ENCODE results near the gene TUBB3.
"Not testable (repeated sequence)": the region's sequence is repeated elsewhere in the genome, so short reads cannot be mapped to it uniquely, and the experiment has no call there.

The TUBB3 gene

DNA sequence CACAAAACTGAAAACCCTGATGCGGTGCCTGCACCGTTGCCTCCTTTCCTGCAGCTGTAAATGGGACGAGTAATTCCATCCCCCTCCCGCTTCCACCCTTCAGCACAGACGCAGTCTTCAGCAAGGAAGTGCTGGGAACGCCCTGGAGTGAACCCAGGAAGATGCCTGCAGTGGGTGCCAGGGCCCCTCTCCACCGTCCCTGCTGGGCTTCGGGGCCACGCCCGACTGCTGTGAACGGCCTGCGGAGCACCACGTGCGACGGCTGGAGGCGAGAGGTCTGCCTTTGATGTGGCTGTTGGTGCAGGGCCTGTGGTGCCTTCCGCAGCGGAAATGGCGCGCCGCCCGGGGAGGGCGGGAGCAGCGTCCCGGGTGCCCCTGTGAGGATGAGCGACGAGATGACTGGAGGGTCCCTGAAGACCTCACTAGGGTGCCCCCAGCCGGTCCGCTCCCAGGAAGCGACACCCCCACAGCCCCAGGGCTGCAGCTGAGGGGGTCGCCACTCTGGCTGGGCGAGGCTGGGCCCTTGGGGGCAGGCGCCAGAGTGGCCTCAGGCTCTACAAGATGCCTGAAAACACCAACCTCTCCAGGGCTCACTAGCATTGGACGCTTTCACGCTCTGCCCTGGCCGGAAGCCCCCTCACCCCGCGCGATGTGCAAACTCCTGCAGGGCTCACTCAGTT, 5.2 kb upstream of the TUBB3 start:
- in situ Hi-C loops (cut with MboI; ENCODE audit: low sequenced_read_pairs) = no loop called here

DNA sequence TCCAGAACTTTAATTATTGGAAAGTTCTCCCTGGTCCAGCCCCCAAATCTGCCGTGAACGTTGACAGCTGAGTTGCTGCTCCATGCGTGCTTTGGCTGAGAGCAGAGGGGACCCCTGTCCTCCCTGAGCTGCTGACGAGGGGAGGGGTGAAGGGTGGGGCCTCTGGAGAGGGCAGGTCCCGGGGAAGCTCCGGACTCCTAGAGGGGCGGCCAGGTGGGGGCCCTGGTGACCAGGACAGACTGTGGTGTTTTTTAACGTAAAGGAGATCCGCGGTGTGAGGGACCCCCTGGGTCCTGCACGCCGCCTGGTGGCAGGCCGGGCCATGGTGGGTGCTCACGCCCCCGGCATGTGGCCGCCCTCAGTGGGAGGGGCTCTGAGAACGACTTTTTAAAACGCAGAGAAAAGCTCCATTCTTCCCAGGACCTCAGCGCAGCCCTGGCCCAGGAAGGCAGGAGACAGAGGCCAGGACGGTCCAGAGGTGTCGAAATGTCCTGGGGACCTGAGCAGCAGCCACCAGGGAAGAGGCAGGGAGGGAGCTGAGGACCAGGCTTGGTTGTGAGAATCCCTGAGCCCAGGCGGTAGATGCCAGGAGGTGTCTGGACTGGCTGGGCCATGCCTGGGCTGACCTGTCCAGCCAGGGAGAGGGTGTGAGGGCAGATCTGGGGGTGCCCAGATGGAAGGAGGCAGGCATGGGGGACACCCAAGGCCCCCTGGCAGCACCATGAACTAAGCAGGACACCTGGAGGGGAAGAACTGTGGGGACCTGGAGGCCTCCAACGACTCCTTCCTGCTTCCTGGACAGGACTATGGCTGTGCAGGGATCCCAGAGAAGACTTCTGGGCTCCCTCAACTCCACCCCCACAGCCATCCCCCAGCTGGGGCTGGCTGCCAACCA, 4.4 kb upstream of the TUBB3 start, which contains the start of gene MC1R:
MC1R (plus strand) TSS at position 410 of the 895 bp plus-strand sequence; CDS start at position 807, 397 bp downstream.
- in situ Hi-C loops (cut with MboI; ENCODE audit: low sequenced_read_pairs) = no loop called here

DNA sequence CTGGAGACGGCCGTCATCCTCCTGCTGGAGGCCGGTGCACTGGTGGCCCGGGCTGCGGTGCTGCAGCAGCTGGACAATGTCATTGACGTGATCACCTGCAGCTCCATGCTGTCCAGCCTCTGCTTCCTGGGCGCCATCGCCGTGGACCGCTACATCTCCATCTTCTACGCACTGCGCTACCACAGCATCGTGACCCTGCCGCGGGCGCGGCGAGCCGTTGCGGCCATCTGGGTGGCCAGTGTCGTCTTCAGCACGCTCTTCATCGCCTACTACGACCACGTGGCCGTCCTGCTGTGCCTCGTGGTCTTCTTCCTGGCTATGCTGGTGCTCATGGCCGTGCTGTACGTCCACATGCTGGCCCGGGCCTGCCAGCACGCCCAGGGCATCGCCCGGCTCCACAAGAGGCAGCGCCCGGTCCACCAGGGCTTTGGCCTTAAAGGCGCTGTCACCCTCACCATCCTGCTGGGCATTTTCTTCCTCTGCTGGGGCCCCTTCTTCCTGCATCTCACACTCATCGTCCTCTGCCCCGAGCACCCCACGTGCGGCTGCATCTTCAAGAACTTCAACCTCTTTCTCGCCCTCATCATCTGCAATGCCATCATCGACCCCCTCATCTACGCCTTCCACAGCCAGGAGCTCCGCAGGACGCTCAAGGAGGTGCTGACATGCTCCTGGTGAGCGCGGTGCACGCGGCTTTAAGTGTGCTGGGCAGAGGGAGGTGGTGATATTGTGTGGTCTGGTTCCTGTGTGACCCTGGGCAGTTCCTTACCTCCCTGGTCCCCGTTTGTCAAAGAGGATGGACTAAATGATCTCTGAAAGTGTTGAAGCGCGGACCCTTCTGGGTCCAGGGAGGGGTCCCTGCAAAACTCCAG, 3.4 kb upstream of the TUBB3 start:
- in situ Hi-C loops (cut with MboI; ENCODE audit: low sequenced_read_pairs) = no loop called here

DNA sequence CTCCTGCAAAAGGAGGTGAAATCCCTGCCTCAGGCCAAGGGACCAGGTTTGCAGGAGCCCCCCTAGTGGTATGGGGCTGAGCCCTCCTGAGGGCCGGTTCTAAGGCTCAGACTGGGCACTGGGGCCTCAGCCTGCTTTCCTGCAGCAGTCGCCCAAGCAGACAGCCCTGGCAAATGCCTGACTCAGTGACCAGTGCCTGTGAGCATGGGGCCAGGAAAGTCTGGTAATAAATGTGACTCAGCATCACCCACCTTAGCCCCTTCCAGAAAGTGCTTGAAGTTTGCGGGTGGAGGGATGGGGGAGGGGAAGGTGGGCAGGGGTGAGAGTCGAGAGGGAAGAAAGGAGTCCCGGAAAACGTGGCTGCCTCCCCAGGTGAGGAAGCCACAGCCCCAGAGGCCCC, 2.4 kb upstream of the TUBB3 start:
- in situ Hi-C loops (cut with MboI; ENCODE audit: low sequenced_read_pairs) = no loop called here

DNA sequence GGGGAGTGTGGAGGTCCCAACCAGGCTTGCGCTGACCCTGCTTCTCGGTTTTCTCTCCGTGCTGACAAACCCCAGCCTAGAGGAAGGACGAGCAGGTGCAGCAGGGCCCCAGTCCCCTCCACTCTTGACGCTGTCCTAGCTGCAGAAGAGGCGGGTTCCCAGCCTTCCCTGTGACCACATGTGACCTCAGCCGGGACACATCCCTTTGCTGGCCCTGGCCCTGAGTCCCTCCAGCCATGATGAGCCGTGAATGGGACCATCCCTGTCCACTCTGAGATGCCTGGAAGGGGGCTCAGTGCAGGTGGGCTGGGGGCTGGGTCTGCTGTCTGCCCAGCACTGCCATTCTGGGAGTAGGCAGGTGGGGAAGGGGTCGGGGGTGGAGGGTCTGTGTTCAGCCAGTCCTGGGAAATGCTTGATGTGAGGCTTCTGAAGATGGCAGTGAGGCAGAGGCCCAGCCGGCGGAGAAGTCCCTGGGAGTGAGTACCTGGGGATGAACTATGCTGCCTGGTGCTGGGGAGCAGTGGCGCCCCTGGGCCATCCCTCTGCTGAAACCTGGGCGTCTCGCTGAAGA, 1.9 kb upstream of the TUBB3 start:
- in situ Hi-C loops (cut with MboI; ENCODE audit: low sequenced_read_pairs) = no loop called here

DNA sequence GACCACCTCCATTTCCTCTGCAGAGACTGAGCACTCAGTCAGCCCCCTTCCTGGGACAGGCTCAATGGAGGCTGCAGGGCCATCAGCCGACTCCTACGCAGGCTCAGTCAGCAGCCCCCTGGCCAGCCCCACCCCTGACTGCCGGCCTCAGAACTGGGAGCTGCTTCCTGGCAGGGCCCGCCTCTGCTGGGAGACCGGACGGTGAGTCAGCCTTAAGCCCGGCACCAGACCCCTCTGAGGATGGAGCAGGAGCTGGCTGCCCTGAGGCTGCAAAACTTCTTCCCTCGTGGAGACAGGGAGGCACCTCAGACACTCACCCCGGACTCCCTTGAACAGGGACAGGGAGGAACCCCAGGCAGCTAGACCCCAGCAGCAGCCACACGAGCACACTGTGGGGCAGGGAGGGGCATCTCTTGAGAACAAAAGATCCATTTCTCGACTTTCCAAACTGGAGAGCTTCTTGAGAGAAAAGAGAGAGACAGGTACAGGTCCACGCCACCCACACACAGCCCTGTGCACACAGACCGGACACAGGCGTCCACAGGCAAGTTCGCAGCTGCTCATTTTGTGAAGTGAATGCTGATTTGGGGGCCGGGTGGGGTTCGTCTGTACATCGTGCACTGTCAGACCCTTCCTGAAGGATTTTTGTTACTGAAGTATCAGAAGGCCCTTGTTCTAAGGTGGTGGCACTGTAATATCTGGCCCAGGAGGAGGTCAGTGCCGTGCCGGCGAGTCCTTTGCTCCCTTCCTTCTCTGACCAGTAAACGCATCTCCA, 1.3 kb upstream of the TUBB3 start:
- in situ Hi-C loops (cut with MboI; ENCODE audit: low sequenced_read_pairs) = no loop called here

DNA sequence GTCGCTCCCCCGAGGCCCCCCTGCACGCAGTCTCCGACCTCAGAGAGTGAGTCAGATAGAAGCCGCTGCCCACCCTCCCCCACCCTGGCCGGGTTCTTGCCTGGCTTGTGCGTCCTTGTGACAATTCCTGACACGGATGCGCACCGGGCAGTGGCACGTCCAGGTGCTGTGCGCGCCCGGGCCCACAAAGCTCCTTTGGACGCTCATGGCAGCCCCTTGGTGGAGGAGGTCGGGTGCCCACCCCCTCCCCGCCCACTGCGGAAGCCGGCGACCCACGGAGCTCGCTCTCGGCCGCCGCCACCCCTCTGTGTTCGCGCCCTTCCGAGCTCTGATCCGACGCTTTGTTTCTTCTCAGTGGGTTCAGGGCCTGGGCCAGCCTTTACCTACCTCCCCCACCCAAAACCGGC, 662 bp upstream of the TUBB3 start:
- in situ Hi-C loops (cut with MboI; ENCODE audit: low sequenced_read_pairs) = no loop called here

DNA sequence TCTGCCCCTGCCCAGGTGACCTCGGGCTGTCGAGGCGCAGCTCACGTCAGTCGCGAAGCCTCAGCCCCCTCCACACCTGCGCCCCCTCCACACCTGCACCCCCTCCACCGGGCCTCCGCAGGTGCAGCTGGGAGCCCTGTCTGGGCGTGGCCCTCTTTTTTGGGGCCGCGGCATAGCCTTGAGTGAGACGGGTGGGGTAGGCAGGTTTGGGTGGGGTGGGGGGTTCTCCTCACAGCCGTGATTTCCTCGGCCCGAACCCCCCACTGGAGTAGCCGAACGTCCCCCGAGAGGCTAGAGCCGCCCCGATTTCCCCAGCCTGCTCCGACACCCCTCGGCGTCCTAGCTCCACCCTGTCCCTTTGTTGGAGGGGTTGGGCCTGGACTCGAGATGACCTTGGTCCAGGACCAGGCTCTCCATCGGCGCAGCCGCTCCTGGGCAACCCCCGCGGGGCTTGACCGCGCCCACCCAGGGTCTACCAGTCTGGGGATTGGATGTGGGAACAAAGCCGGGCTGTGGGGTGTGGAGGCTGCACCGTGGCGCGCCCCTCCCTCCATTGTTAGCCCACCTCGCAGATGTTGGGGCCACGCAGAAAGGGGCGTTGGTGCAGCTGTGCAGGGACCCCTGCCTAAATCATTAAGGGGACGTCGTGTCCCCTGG, 626 bp downstream of the TUBB3 start:
- in situ Hi-C loops (cut with MboI; ENCODE audit: low sequenced_read_pairs) = no loop called here

DNA sequence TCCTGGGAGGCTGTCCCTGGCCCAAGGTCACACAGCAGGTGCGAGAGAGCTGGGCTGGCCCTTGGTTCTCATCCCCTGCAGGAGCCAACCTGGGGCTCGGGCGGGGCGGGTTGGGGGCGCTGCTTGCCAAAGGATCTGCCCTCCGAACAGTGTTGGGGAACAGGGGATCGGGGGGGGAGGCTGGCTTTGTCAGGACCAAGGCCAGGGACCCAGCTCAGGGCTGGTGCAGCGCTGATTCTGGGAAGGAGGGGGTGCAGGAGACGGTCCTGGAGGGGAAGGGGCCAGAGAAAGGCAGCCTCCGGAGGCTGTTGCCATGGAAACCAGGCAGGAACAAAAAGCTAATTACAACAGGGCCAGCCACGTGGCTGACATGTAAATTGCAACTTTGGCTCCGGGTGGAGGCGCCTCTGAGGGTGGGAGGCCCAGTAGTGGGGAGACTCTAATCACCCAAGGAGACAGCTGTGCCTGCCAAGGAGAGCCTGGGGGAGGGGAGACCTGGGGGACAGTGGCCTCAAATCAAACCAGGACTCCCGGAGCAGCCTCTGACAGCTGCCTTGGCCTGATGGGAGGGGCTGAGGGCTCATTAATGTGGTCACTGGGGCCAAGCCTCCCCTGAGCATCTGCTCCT, 1.3 kb downstream of the TUBB3 start:
- in situ Hi-C loops (cut with MboI; ENCODE audit: low sequenced_read_pairs) = no loop called here

DNA sequence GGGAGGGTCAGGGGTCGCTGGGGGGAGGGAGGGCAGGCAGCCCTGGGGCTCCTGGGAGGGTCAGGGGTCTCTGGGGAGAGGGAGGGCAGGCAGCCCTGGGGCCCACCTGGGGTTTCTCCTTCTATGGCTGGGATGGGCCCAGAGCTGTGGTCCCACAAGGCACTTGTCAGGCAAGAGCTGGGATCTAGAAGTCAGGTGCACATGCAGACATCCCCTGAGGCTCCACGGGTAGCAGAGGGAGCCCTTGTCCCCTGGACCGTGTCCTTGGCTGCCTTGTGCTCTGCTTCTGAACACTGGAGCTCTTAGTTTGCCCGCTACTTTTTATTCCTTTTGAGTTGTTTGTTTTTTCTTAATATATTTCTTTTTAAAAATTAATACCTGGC, 1.8 kb downstream of the TUBB3 start:
- in situ Hi-C loops (cut with MboI; ENCODE audit: low sequenced_read_pairs) = no loop called here

DNA sequence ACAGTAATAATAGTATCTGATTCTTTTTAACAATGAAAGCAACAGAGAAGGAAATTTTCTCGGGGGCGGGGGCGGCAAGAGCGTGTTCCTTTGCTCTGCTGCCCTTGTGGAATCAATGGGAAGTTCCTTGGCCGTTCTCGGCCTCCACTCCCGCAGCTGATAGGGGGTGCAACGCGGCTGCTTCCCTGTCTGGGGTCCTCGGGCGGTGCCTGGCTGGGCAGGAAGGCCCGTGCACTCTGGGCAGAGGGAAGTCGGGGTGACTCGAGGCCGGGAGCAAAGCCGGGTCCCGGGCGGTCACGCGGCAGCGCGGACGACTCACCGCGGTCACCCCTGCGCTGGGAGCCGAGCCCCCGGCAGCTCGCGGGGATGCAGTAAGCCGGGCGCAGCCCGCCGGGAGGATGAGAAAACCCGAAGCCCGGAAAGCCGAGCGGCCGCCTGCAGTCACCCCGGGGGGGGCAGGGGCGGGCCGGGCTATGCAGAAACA, 2.5 kb downstream of the TUBB3 start:
- in situ Hi-C loops (cut with MboI; ENCODE audit: low sequenced_read_pairs) = no loop called here

DNA sequence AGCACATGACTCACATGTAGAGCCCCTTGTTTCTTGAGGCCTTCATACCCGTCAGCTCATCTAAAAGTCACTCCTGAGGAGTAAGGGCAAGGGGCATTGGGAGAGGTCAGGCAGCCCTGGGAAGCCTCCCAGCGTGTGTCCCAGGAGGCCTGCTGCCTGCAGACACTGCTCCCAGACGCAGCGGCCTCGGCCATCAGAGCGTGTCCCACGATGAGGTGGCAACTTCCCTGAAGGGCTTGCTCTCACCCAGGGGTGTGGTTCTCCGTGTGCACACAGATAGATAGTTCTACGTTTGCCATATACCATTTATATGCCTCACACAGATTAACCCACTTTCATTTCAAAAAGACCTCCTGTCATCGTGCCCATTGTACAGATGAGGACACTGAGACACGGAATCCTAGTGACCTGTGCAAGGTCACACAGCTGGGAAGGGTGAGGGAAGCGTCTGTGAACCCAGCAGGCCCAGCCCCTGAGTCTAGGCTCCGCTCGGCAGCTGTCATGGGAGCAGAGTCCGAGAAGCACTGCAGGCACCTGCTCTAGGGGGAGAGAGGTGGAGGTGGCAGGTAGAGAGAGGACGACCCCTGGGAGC, 8.3 kb downstream of the TUBB3 start:
- in situ Hi-C loops (cut with MboI; ENCODE audit: low sequenced_read_pairs) = no loop called here

DNA sequence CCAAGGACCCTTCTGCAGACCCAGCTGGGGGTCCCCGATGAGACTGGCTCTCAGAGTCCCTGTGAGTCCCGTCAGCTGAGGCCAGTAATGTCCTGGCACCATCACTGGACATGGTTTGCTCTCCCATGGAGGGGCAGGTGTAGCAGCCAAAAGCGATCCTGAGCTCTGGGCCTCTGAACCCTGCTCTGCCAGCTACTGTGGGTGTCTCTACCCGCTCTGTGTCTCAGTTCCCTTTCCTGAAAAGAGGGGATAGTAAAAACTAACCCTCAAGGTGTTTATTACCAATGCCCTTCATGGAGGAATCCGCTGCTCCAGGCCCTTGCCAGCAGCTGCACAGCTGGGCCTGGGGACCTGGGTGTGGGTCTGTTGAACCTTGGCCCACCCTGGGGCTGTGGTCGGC, 8.8 kb downstream of the TUBB3 start:
- in situ Hi-C loops (cut with MboI; ENCODE audit: low sequenced_read_pairs) = no loop called here

DNA sequence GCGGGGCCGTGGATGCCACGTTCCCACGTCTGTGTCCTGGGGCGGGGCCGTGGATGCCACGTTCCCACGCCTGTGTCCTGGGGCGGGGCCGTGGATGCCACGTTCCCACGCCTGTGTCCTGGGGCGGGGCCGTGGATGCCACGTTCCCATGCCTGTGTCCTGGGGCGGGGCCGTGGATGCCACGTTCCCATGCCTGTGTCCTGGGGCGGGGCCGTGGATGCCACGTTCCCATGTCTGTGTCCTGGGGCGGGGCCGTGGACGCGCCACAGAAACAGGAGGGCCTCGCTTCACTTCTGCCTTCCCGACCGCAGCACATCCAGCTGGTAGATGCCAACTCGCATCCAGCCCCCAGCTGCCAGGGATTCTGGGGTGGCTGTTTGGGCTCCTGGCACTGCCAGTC, 10.9 kb downstream of the TUBB3 start:
- in situ Hi-C loops (cut with MboI; ENCODE audit: low sequenced_read_pairs) = not testable (repeated sequence)

DNA sequence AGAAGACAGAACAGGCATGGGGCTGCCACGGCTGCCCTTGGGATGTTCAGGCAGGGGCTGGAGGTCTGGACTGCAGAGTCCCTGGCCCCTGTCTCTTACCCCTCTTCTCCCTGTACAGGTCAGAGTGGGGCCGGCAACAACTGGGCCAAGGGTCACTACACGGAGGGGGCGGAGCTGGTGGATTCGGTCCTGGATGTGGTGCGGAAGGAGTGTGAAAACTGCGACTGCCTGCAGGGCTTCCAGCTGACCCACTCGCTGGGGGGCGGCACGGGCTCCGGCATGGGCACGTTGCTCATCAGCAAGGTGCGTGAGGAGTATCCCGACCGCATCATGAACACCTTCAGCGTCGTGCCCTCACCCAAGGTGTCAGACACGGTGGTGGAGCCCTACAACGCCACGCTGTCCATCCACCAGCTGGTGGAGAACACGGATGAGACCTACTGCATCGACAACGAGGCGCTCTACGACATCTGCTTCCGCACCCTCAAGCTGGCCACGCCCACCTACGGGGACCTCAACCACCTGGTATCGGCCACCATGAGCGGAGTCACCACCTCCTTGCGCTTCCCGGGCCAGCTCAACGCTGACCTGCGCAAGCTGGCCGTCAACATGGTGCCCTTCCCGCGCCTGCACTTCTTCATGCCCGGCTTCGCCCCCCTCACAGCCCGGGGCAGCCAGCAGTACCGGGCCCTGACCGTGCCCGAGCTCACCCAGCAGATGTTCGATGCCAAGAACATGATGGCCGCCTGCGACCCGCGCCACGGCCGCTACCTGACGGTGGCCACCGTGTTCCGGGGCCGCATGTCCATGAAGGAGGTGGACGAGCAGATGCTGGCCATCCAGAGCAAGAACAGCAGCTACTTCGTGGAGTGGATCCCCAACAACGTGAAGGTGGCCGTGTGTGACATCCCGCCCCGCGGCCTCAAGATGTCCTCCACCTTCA, 11.7 kb downstream of the TUBB3 start:
- in situ Hi-C loops (cut with MboI; ENCODE audit: low sequenced_read_pairs) = no loop called here

DNA sequence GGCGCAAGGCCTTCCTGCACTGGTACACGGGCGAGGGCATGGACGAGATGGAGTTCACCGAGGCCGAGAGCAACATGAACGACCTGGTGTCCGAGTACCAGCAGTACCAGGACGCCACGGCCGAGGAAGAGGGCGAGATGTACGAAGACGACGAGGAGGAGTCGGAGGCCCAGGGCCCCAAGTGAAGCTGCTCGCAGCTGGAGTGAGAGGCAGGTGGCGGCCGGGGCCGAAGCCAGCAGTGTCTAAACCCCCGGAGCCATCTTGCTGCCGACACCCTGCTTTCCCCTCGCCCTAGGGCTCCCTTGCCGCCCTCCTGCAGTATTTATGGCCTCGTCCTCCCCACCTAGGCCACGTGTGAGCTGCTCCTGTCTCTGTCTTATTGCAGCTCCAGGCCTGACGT, 12.5 kb downstream of the TUBB3 start:
- in situ Hi-C loops (cut with MboI; ENCODE audit: low sequenced_read_pairs) = not testable (repeated sequence)

DNA sequence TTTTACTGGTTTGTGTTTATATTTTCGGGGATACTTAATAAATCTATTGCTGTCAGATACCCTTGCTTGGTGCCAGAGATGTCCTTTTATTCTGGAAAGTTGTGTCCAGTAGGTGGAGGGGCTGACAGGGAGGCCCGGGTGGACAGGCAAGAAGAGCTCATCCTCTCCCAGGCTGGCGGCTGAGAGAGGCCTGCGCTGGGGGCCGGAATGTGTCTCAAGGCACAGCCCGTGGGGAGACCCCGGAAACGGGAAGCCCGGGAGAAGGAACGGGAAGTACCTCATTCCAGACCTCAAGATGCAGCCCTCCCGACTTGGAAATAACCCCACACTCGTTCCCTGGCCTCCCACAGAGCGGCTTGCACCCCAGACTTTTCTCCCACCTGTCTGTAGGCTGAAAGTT, 12.9 kb downstream of the TUBB3 start:
- in situ Hi-C loops (cut with MboI; ENCODE audit: low sequenced_read_pairs) = no loop called here

DNA sequence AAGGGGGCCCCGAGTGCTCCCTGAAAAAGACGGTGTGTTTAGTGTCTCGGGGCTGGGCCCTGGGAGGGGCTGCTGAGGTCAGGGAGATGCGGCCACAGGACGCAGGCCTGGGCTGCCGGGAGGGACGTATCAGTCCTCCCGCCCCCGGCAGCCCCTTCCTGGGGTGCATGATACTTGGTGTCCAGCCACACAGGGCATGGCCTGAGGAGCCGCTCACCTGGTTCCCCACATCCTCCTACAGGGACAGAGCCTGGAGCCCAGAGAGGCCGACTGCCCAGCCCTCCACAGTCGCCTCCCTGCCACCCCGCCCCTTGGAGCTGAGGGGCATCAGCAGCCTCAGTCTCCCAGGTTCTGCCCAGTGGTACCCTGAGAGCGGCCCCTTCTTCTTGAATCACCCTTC, 13.4 kb downstream of the TUBB3 start:
- in situ Hi-C loops (cut with MboI; ENCODE audit: low sequenced_read_pairs) = no loop called here

All from HL-60/S4 treated with phorbol 12-myristate 13-acetate at 8.2 ng/mL for 4 days and 3 days (cell line).